Endothelial cell of umbilical vein (primary cell): ENCODE results near the gene ASPM.

Source experiments
- EZH2 ChIP-seq: IDR thresholded peaks from 2 replicates; pipeline ENCODE4 v1.6.1; 2012; ENCODE audit warnings: borderline replicate concordance, low read depth, mild to moderate bottlenecking, moderate library complexity, low read length, inconsistent platforms; ENCODE audit not compliant: severe bottlenecking
- MAX ChIP-seq: IDR thresholded peaks from 2 replicates; pipeline ENCODE4 v1.6.1; 2011; ENCODE audit not compliant: insufficient read depth, insufficient read length
- MYC ChIP-seq: IDR thresholded peaks from one replicate; pipeline ENCODE4 v1.6.1; 2011; ENCODE audit warnings: mild to moderate bottlenecking, low read depth, low read length
- POLR2A ChIP-seq: IDR thresholded peaks from 2 replicates; pipeline ENCODE4 v1.6.1; 2012; ENCODE audit warnings: low read depth, mild to moderate bottlenecking, control low read depth, low read length
- POLR2AphosphoS5 ChIP-seq: IDR thresholded peaks from 2 replicates; pipeline ENCODE4 v1.6.1; 2012; ENCODE audit warnings: low read depth, mild to moderate bottlenecking, control low read depth, low read length, moderate library complexity; ENCODE audit not compliant: insufficient read depth
- TF ChIP-seq, protein P1 (sequence below), 2 donors: IDR thresholded peaks; 1 replicate in 1 of 2; 2 replicates in 1 of 2; pipeline ENCODE4 v1.5.1; 2011; ENCODE audit warnings: low read length in 2 of 2, mild to moderate bottlenecking in 2 of 2, moderate library complexity in 2 of 2, control low read depth in 1 of 2, inconsistent platforms in 1 of 2, low read depth in 1 of 2; ENCODE audit not compliant: insufficient read depth in 1 of 2; ENCODE audit errors: extremely low read depth in 1 of 2

- TF ChIP-seq, protein P1, sequence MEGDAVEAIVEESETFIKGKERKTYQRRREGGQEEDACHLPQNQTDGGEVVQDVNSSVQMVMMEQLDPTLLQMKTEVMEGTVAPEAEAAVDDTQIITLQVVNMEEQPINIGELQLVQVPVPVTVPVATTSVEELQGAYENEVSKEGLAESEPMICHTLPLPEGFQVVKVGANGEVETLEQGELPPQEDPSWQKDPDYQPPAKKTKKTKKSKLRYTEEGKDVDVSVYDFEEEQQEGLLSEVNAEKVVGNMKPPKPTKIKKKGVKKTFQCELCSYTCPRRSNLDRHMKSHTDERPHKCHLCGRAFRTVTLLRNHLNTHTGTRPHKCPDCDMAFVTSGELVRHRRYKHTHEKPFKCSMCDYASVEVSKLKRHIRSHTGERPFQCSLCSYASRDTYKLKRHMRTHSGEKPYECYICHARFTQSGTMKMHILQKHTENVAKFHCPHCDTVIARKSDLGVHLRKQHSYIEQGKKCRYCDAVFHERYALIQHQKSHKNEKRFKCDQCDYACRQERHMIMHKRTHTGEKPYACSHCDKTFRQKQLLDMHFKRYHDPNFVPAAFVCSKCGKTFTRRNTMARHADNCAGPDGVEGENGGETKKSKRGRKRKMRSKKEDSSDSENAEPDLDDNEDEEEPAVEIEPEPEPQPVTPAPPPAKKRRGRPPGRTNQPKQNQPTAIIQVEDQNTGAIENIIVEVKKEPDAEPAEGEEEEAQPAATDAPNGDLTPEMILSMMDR (IDR thresholded peaks at IDR 0.05; ENCODE audit: extremely low read depth in 1 of 2, insufficient read depth in 1 of 2, low read depth in 1 of 2, low read length in 2 of 2): no peak
- TF ChIP-seq MYC: no peak
- TF ChIP-seq POLR2A: no peak
- no peak for TF ChIP-seq MAX
- no peak for TF ChIP-seq POLR2AphosphoS5
- TF ChIP-seq EZH2: no peak
Observed at GRCh38 chr1:197182716-197183115, 36.2 kb upstream of the ASPM start.
